ENCODE data around the gene HGFAC. TPM values are rescaled to one million over a fixed set of nuclear protein-coding genes. Genes with fewer than 3 reads are reported as not detected.

Gene HGFAC
- polyA plus RNA-seq, 2 donors, result 0.53 to 0.55 TPM

DNA sequence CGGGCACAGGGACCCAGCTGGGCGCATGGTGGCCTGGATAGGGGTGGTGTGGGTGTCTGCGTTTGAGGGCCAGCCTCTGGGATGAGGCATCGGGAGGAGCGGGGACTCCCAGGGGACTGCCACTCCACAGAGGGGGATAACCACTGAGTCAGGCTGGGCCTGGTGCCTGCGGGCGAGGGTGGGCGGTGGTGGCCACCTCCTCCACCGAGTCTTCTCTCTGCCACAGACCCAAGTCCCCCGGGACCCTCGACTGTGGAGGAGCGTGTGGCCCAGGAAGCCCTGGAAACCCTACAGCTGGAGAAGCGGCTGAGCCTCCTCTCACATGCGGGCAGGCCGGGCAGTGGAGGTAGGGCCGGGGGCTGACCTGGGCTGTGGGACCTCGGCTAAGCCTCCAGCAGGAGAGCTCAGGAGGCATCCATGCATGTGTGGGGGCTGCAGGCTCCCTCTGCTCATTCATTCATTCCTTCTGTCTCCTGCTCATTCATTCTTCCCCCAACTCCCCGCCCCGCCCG is 47.7 kb downstream of the HGFAC start:
- Histone ChIP-seq H3K27me3 (ENCODE audit: control insufficient read depth in 1 of 2, insufficient read depth in 2 of 2, low read length in 2 of 2) (peaks cover 0 to 7% of the 10 kb centered on the region in 2 donors), H3K4me1 (ENCODE audit: control insufficient read depth in 2 of 2, insufficient read depth in 2 of 2, low read length in 1 of 2) (peaks cover 6 to 9% of the 10 kb centered on the region in 2 donors), H3K36me3 (ENCODE audit: control insufficient read depth in 2 of 2, insufficient read depth in 2 of 2, low read length in 1 of 2) (no peaks in the 10 kb centered on the region), H3K9me3 (ENCODE audit: control insufficient read depth in 2 of 2, insufficient read depth in 1 of 2, low read depth in 1 of 2, low read length in 1 of 2) (no peaks in the 10 kb centered on the region), H3K4me3 (ENCODE audit: low read depth in 1 of 2, low read length in 2 of 2) (no peak overlapping the region), H3K27ac (ENCODE audit: low read depth in 2 of 2, low read length in 1 of 2) (no peak overlapping the region)
- WGBS, 2 donors, result 55 to 61% methylated on average over 16 to 20 of the region's 20 CpGs

DNA sequence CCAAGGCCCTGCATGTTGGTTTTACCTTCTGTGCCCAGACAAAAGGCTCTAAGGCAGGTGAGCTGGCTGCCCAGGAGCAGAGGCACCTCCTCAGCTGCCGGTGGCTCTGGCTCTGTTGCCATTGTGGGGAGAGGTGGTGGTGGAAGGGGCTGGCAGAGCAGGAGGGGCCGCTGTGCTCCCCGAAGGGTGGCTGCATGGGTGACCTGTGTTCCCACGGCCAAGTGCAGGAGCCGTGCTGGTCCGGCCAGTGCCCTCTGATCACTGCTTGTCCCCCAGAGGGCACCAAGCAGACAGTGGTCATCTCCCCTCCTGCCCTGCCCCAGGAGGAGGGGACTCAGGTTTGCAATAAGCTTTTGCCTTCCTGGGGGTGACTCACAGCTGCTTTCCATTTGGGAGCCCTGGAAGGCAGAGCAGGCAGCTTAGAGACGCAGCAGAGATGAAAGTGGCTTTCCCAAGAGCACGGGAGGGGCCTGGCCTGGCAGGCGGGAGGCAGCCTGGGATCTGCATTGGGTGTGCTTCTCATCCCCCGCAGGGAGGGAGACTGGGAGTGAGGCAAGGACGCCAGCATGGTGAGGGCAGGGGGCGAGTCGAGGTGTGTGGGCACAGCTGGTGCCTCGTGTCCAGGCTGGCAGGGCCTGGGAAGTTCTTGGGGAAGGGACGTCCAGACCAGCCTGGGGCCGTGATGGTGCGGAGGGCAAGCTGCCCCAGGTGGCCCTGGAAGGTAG is 50.1 kb downstream of the HGFAC start:
- Histone ChIP-seq H3K27me3 (ENCODE audit: control insufficient read depth in 1 of 2, insufficient read depth in 2 of 2, low read length in 2 of 2) (peaks cover 0 to 3% of the 10 kb centered on the region in 2 donors), H3K4me3 (ENCODE audit: low read depth in 1 of 2, low read length in 2 of 2) (no peak overlapping the region), H3K9me3 (ENCODE audit: control insufficient read depth in 2 of 2, insufficient read depth in 1 of 2, low read depth in 1 of 2, low read length in 1 of 2) (no peaks in the 10 kb centered on the region), H3K36me3 (ENCODE audit: control insufficient read depth in 2 of 2, insufficient read depth in 2 of 2, low read length in 1 of 2) (no peaks in the 10 kb centered on the region), H3K27ac (ENCODE audit: low read depth in 2 of 2, low read length in 1 of 2) (no peak overlapping the region), H3K4me1 (ENCODE audit: control insufficient read depth in 2 of 2, insufficient read depth in 2 of 2, low read length in 1 of 2) (no peaks in the 10 kb centered on the region)
- 51 to 67% methylated on average over 17 of the region's 17 CpGs for WGBS, 2 donors

DNA sequence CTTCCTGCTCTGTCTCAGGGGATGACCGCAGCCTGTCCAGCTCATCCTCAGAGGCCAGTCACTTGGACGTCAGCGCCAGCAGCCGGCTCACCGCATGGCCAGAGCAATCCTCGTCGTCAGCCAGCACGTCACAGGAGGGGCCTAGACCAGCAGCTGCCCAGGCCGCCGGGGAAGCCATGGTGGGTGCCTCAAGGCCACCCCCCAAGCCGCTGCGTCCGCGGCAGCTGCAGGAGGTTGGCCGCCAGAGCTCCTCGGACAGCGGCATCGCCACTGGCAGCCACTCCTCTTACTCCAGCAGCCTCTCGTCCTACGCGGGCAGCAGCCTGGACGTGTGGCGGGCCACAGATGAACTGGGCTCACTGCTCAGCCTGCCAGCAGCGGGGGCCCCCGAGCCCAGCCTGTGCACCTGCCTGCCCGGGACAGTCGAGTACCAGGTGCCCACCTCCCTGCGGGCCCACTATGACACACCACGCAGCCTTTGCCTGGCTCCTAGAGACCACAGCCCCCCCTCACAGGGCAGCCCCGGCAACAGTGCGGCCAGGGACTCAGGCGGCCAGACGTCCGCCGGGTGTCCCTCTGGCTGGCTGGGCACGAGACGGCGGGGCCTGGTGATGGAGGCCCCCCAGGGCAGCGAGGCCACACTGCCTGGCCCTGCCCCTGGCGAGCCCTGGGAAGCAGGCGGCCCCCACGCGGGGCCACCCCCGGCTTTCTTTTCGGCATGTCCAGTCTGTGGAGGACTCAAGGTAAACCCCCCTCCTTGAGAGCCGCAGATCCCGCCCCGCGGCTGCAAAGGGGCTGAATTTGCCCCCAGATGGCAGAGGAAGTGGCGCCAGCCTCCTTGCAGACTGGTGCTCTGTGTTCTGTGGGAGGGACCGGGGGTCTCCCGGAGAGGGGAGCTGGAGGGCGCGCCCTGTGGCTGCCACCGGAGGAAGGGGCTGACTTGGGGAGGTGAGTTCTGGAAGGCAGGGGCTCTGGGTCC is 51.3 kb downstream of the HGFAC start:
- Histone ChIP-seq H3K9me3 (ENCODE audit: control insufficient read depth in 2 of 2, insufficient read depth in 1 of 2, low read depth in 1 of 2, low read length in 1 of 2) (no peaks in the 10 kb centered on the region), H3K27me3 (ENCODE audit: control insufficient read depth in 1 of 2, insufficient read depth in 2 of 2, low read length in 2 of 2) (peaks cover 0 to 3% of the 10 kb centered on the region in 2 donors), H3K4me3 (ENCODE audit: low read depth in 1 of 2, low read length in 2 of 2) (no peak overlapping the region), H3K4me1 (ENCODE audit: control insufficient read depth in 2 of 2, insufficient read depth in 2 of 2, low read length in 1 of 2) (no peaks in the 10 kb centered on the region), H3K27ac (ENCODE audit: low read depth in 2 of 2, low read length in 1 of 2) (no peak overlapping the region), H3K36me3 (ENCODE audit: control insufficient read depth in 2 of 2, insufficient read depth in 2 of 2, low read length in 1 of 2) (no peaks in the 10 kb centered on the region)
- WGBS, 2 donors, result 80 to 82% methylated on average over 53 to 55 of the region's 55 CpGs

DNA sequence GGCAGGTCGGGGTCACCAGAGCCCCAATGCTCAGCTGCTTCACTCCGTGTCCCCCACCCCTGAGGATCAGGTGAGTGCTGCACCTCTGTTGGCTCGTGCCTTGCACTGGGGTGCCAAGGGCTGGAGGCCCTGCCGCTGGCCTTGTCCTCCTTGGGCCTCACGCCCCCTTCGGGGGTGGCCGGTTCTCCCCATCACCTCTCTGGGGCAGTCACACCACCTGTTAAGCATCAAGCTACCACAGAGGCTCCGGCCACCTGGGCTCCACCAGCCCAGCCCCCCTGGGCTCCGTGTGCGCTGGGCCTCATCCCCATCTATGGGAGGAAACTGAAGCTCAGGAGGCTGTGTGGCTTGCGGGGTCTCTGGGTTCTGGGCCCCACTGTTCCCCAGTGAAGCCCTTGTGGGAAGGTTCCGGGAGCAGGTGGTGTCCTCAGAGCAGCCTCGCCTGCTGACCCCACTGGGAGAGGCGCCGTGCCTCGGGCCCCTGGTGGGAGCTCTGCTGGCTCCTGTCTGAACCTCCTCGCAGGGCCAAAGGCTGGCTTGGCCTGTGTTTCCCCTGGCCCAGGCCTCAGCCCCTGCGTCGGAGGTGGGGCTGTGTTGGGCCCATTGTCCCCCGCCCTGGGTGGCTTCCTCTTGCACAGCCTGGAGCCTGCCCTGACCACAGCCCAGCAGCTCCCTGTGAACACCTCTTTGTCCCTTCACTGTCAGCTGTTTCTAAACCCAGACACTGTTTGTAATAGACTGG is 52.1 kb downstream of the HGFAC start:
- WGBS, 2 donors, result 62 to 63% methylated on average over 20 of the region's 20 CpGs
- no peaks in the 10 kb centered on the region for H3K9me3 ChIP-seq (ENCODE audit: control insufficient read depth in 2 of 2, insufficient read depth in 1 of 2, low read depth in 1 of 2, low read length in 1 of 2)
- no peaks in the 10 kb centered on the region for H3K4me1 ChIP-seq (ENCODE audit: control insufficient read depth in 2 of 2, insufficient read depth in 2 of 2, low read length in 1 of 2)
- H3K36me3 ChIP-seq (ENCODE audit: control insufficient read depth in 2 of 2, insufficient read depth in 2 of 2, low read length in 1 of 2), result no peaks in the 10 kb centered on the region
- H3K27me3 ChIP-seq (ENCODE audit: control insufficient read depth in 1 of 2, insufficient read depth in 2 of 2, low read length in 2 of 2), result peaks cover 0 to 3% of the 10 kb centered on the region in 2 donors
- no peak overlapping the region for H3K27ac ChIP-seq (ENCODE audit: low read depth in 2 of 2, low read length in 1 of 2)
- H3K4me3 ChIP-seq (ENCODE audit: low read depth in 1 of 2, low read length in 2 of 2), result no peak overlapping the region

DNA sequence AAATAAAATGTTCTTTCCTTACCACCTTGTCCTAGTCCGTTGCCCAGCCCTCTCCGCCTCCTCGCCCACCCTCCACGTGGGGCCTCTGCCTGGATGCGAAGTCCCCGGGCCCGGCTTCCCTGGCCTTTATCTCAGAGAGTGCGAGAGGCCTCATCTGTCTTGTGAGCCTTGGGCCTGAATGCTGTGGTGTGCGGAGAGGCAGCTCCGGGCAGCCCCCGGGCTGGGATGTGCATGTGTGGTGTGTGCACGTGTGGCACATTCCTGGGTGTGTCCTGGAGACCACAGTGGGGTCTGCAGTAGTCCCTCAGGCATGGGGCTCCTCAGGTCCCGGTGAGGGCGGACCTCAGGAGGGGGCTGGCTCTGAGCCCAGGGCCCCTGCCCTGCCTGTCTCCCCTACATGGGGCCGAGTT is 52.7 kb downstream of the HGFAC start:
- H3K9me3 ChIP-seq (ENCODE audit: control insufficient read depth in 2 of 2, insufficient read depth in 1 of 2, low read depth in 1 of 2, low read length in 1 of 2), result no peaks in the 10 kb centered on the region
- no peak overlapping the region for H3K27ac ChIP-seq (ENCODE audit: low read depth in 2 of 2, low read length in 1 of 2)
- H3K36me3 ChIP-seq (ENCODE audit: control insufficient read depth in 2 of 2, insufficient read depth in 2 of 2, low read length in 1 of 2), result no peaks in the 10 kb centered on the region
- no peaks in the 10 kb centered on the region for H3K4me1 ChIP-seq (ENCODE audit: control insufficient read depth in 2 of 2, insufficient read depth in 2 of 2, low read length in 1 of 2)
- no peak overlapping the region for H3K4me3 ChIP-seq (ENCODE audit: low read depth in 1 of 2, low read length in 2 of 2)
- WGBS, 2 donors, result 37 to 45% methylated on average over 15 of the region's 15 CpGs
- peaks cover 0 to 3% of the 10 kb centered on the region in 2 donors for H3K27me3 ChIP-seq (ENCODE audit: control insufficient read depth in 1 of 2, insufficient read depth in 2 of 2, low read length in 2 of 2)

DNA sequence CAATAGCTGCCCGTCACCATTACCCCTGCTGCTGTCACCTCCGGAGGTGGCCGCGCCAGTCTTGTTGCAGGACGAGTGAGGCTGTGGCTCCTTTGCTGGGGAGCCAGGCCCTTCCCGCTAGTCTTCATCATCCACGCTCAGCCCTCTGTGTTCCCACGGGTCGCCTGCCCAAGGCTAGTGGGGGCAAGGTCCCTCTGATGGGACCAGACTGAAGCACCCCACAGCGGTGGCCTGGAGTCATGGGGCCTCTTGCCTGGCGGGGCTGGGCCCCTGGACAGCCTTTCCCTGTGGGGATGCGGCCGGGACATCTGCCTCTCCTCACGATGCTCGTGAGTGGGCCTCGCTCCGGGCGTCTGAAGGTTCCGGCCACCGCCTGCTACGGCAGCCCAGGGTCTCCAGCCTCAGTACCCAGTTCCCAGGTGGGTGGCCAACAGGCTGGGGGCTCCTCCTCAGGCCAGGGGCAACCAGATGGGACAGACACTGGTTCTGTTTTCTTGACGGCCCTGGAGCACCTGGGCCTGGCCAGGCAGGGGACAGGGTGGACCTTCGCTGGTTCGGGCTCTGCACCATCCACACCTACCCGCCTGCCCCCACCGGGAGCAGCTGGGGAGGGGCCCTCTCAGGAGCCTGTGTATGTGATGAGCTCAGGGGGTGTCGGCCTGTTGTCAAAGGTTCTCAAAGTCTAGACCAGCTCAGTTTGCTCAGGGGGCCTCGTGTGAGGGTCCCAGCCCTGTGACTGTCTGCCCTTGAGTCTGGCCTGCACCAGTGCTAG is 53.6 kb downstream of the HGFAC start:
- no peaks in the 10 kb centered on the region for H3K4me1 ChIP-seq (ENCODE audit: control insufficient read depth in 2 of 2, insufficient read depth in 2 of 2, low read length in 1 of 2)
- no peak overlapping the region for H3K27ac ChIP-seq (ENCODE audit: low read depth in 2 of 2, low read length in 1 of 2)
- H3K27me3 ChIP-seq (ENCODE audit: control insufficient read depth in 1 of 2, insufficient read depth in 2 of 2, low read length in 2 of 2), result no peaks in the 10 kb centered on the region
- H3K4me3 ChIP-seq (ENCODE audit: low read depth in 1 of 2, low read length in 2 of 2), result no peak overlapping the region
- peaks cover 3 to 4% of the 10 kb centered on the region in 2 donors for H3K36me3 ChIP-seq (ENCODE audit: control insufficient read depth in 2 of 2, insufficient read depth in 2 of 2, low read length in 1 of 2)
- 72 to 77% methylated on average over 24 to 28 of the region's 28 CpGs for whole genome bisulfite sequencing, 2 donors
- no peaks in the 10 kb centered on the region for H3K9me3 ChIP-seq (ENCODE audit: control insufficient read depth in 2 of 2, insufficient read depth in 1 of 2, low read depth in 1 of 2, low read length in 1 of 2)

DNA sequence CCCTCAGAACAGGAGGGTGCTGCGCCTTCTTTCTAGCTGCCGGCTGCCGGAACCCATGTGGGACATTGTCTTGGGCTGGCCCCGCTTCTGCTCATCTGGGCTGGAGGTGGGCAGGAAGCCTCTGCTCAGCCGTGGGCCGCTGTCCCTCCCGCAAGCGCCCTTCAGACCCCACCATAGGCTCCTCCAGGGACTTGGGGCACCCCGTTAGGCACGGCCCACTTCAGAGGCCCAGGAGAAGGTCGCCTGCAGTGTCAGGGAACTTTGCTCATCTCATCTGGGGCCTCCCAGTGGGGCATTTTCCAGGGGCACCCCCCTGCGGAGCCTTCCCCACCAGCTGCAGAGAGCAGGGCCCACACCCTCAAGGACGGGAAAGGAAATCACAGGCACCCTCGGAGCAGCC is 54.3 kb downstream of the HGFAC start:
- 66 to 75% methylated on average over 13 to 14 of the region's 14 CpGs for WGBS, 2 donors
- Histone ChIP-seq H3K27ac (ENCODE audit: low read depth in 2 of 2, low read length in 1 of 2) (no peak overlapping the region), H3K27me3 (ENCODE audit: control insufficient read depth in 1 of 2, insufficient read depth in 2 of 2, low read length in 2 of 2) (no peaks in the 10 kb centered on the region)

DNA sequence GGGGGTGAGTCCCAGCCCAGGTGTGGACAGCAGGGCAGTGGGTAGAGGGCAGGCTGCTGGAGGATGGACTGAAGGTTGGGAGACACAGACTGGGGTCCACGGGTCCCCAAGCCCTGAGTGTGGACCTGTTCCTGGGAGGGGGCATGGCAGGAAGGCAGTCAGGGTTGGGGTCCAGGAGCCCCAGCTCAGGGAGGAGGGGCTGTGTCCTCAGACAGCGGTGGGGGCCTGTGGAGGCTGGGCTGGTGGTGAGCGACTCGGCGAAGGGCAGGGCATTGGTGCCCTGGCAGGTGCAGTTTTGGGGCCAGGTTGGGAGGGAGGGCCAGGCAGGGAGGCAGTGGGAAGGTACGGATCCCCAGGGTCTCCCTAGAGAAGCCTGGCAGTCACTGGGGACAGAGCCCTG is 55.3 kb downstream of the HGFAC start:
- no peak overlapping the region for H3K4me3 ChIP-seq (ENCODE audit: low read depth in 1 of 2, low read length in 2 of 2)
- H3K36me3 ChIP-seq (ENCODE audit: control insufficient read depth in 2 of 2, insufficient read depth in 2 of 2, low read length in 1 of 2), result peaks cover 3 to 10% of the 10 kb centered on the region in 2 donors
- H3K9me3 ChIP-seq (ENCODE audit: control insufficient read depth in 2 of 2, insufficient read depth in 1 of 2, low read depth in 1 of 2, low read length in 1 of 2), result no peaks in the 10 kb centered on the region
- H3K27ac ChIP-seq (ENCODE audit: low read depth in 2 of 2, low read length in 1 of 2), result no peak overlapping the region
- no peaks in the 10 kb centered on the region for H3K4me1 ChIP-seq (ENCODE audit: control insufficient read depth in 2 of 2, insufficient read depth in 2 of 2, low read length in 1 of 2)
- no peaks in the 10 kb centered on the region for H3K27me3 ChIP-seq (ENCODE audit: control insufficient read depth in 1 of 2, insufficient read depth in 2 of 2, low read length in 2 of 2)
- WGBS, 2 donors, result 81 to 82% methylated on average over 6 of the region's 6 CpGs

More for the DNA sequence above, 54.3 kb downstream of the HGFAC start:
- peaks cover 3 to 6% of the 10 kb centered on the region in 2 donors for H3K36me3 ChIP-seq (ENCODE audit: control insufficient read depth in 2 of 2, insufficient read depth in 2 of 2, low read length in 1 of 2)
- H3K4me1 ChIP-seq (ENCODE audit: control insufficient read depth in 2 of 2, insufficient read depth in 2 of 2, low read length in 1 of 2), result no peaks in the 10 kb centered on the region
- H3K4me3 ChIP-seq (ENCODE audit: low read depth in 1 of 2, low read length in 2 of 2), result no peak overlapping the region
- no peaks in the 10 kb centered on the region for H3K9me3 ChIP-seq (ENCODE audit: control insufficient read depth in 2 of 2, insufficient read depth in 1 of 2, low read depth in 1 of 2, low read length in 1 of 2)
